ENCODE results near the gene UBE2N.

The UBE2N gene

GRCh38 chr12:93358058-93358457, 83.7 kb downstream of the UBE2N start:
- Histone ChIP-seq H3K27ac (no peak overlapping the region), H3K4me3 (no peak overlapping the region)
- no peak for TF ChIP-seq CTCF (IDR thresholded peaks at IDR 0.05)
- DNase-seq (ENCODE audit: low spot score) = no peak

- Histone ChIP-seq H3K27ac (no peak overlapping the region), H3K4me3 (no peak overlapping the region)
- no peak for TF ChIP-seq CTCF (IDR thresholded peaks at IDR 0.05)
- no peak for DNase-seq (ENCODE audit: low spot score)
These were observed 85.5 kb downstream of the UBE2N start for GRCh38 chr12:93356214-93356613.

Data from coronary artery (tissue), 2 donors.